OCI-LY1 (cell line): ENCODE data around the gene MPST.

Experiments used
- EZH2 ChIP-seq: fragments of 200-600 bp; sonication (generic), shearing (Covaris generic); IDR thresholded peaks from 2 replicates; pipeline ENCODE4 v1.8.0; 2017; ENCODE audit warnings: borderline replicate concordance, mixed run types, mild to moderate bottlenecking, antibody characterized with exemption, low read length, moderate library complexity, mixed read lengths
- TF ChIP-seq, protein P1 (sequence below): fragments of 200-600 bp; sonication (generic), shearing (Covaris generic); IDR thresholded peaks from 2 replicates; pipeline ENCODE4 v1.5.1; 2017; ENCODE audit warnings: mild to moderate bottlenecking, antibody characterized with exemption, low read length, moderate library complexity, mixed read lengths

DNA sequence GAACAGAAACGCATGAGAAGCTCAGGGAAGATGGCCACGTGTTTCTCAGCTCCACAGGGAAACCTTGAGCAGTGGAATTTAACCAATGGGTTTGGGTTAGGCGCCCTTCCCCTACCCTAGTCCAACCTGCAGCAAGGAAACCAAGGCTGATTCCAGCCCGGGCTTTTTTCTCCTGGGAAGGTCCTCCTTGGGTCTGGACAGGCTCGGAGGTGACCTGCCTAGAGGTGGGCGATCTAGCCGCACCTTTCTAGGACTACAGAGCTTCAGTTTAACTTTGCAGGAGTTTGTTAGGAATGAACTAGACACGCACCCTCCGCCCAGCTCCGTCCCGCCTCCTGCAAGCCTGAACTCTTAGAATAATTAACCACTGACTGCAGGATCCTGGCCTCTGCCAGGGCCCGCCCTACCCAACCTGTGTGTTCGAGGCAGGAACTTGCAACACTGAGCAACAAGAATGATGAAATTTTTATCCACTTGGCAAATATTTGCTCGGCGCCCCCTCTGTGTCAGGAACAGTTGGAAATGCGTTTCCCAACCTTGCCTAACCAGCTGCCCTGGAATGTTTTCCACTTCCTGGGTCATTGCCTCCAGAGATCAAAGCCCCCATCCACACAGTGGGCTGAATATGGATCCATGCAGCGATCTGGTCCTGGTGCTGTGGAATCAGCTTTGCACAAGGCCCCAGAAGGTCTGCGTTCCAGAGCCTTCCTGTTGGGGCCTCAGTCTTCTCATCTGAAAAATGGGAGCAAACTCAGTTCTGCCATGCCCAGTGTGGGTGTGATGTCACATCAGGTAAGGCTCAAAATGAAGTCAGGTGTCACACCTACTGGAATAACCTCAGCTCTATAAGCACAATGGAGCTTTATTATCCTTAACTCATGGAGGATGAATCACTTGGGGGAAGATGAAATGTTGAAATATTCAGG lies 13.3 kb downstream of the MPST start:
- no peak for TF ChIP-seq EZH2
- TF ChIP-seq, protein P1, sequence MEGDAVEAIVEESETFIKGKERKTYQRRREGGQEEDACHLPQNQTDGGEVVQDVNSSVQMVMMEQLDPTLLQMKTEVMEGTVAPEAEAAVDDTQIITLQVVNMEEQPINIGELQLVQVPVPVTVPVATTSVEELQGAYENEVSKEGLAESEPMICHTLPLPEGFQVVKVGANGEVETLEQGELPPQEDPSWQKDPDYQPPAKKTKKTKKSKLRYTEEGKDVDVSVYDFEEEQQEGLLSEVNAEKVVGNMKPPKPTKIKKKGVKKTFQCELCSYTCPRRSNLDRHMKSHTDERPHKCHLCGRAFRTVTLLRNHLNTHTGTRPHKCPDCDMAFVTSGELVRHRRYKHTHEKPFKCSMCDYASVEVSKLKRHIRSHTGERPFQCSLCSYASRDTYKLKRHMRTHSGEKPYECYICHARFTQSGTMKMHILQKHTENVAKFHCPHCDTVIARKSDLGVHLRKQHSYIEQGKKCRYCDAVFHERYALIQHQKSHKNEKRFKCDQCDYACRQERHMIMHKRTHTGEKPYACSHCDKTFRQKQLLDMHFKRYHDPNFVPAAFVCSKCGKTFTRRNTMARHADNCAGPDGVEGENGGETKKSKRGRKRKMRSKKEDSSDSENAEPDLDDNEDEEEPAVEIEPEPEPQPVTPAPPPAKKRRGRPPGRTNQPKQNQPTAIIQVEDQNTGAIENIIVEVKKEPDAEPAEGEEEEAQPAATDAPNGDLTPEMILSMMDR, result no peak
